Gastrocnemius medialis (tissue), 4 donors: Measurements from ENCODE around the gene HMHB1. TPM values are rescaled to one million over a fixed set of nuclear protein-coding genes. Genes with fewer than 3 reads are reported as not detected.

Source experiments
- ATAC-seq, 2 donors: fragments of 150-250 bp; one replicate each; pipeline ENCODE4 v1.9.1; 2016
- DNase-seq, 2 donors: peaks; one replicate each; pipeline ENCODE4 v3.0.0-alpha.2; 2019
- H3K27ac ChIP-seq, 4 donors: fragments of 200-600 bp; sonication (generic); 1 replicate in 1 of 4; 2 replicates in 3 of 4; pipeline ENCODE4 v1.5.1; 2016 to 2018; ENCODE audit warnings: mild to moderate bottlenecking in 2 of 4, moderate library complexity in 1 of 4
- H3K27me3 ChIP-seq, 3 donors: fragments of 200-600 bp; sonication (generic) in 2 of 3; 1 replicate in 1 of 3; 2 replicates in 2 of 3; pipeline versions ENCODE4 v1.5.1 to v1.6.0; 2016 to 2019; ENCODE audit warnings: mild to moderate bottlenecking in 1 of 3, moderate library complexity in 1 of 3
- H3K36me3 ChIP-seq, 2 donors: fragments of 200-600 bp; sonication (generic) in 1 of 2; one replicate each; pipeline ENCODE4 v1.5.1; 2017 to 2018
- H3K4me1 ChIP-seq, 2 donors: fragments of 200-600 bp; sonication (generic) in 1 of 2; one replicate each; pipeline ENCODE4 v1.5.1; 2016 to 2017; ENCODE audit warnings: mild to moderate bottlenecking in 2 of 2
- H3K4me3 ChIP-seq, 4 donors: fragments of 200-600 bp; sonication (generic) in 3 of 4; 1 replicate in 1 of 4; 2 replicates in 3 of 4; pipeline ENCODE4 v1.5.1; 2016 to 2019; ENCODE audit warnings: mild to moderate bottlenecking in 2 of 4
- H3K9me3 ChIP-seq, 3 donors: fragments of 200-600 bp; sonication (generic) in 2 of 3; 1 replicate in 1 of 3; 2 replicates in 2 of 3; pipeline ENCODE4 v1.5.1; 2016 to 2019
- POLR2A ChIP-seq, 2 donors: fragments of 450-650 bp; IDR thresholded peaks; one replicate each; pipeline ENCODE4 v1.6.1; 2017; ENCODE audit warnings: antibody characterized with exemption in 2 of 2, mild to moderate bottlenecking in 2 of 2, moderate library complexity in 2 of 2
- in situ Hi-C, 4 donors: fragments of 200-750 bp; cut with MboI; loops; one replicate each; pipeline versions ENCODE4 v1.15.0 to v1.8.0; 2017; ENCODE audit warnings: low sequenced_read_pairs in 4 of 4
- intact Hi-C: fragments of 100-400 bp; cut with DNase I; formaldehyde crosslinking; loops from one replicate; pipeline ENCODE4 v1.15.1; 2023; ENCODE audit warnings: low total_unique reads
- total RNA-seq, 4 donors: library from RNA; depleted of rRNA; stranded (reverse); fragments of >200 nt; gene quantifications; one replicate each; pipeline versions ENCODE4 v1.1.0 to v1.2.3, GENCODE V29; 2016
- TF ChIP-seq, protein P1 (sequence below), 5 experiments: fragments of 450-650 bp in 3 of 5; fragments of 200-600 bp in 2 of 5; sonication (generic) in 2 of 5; IDR thresholded peaks in 4 of 5; conservative IDR thresholded peaks in 1 of 5; 1 replicate in 4 of 5; 2 replicates in 1 of 5; pipeline ENCODE4 v1.5.1; 2016 to 2019; ENCODE audit warnings: antibody characterized with exemption in 5 of 5, mild to moderate bottlenecking in 3 of 5, moderate library complexity in 3 of 5

HMHB1 gene
- total RNA-seq, 4 donors from 2014 or later, result not detected

DNA sequence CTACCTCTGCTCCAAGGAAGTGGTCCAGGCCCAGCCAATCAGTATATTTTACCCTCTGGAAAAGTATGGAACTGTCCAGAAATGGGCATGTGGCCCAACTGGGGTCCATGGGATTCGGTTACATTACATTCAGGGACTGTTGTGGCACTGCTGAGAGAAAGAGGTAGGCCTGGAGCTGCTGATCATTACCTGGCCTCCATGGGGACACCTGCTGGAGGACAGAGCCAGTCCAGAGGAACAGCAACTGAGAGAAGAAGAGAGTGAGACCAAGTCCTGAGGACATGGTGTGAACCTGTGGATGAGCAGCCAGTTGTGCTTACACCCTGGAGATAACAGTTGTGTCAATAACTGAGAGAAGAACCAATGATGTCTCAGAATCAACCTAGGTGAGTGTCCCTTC, 48.2 kb downstream of the HMHB1 start:
- Histone ChIP-seq H3K4me1 (peaks cover 14% of the 10 kb centered on the region in 2 donors), H3K9me3 (no peaks in the 10 kb centered on the region), H3K27me3 (no peaks in the 10 kb centered on the region), H3K27ac (no peak overlapping the region), H3K36me3 (no peaks in the 10 kb centered on the region), H3K4me3 (no peak overlapping the region)
- TF ChIP-seq POLR2A (IDR thresholded peaks at IDR 0.05), result no peak
- TF ChIP-seq, protein P1, sequence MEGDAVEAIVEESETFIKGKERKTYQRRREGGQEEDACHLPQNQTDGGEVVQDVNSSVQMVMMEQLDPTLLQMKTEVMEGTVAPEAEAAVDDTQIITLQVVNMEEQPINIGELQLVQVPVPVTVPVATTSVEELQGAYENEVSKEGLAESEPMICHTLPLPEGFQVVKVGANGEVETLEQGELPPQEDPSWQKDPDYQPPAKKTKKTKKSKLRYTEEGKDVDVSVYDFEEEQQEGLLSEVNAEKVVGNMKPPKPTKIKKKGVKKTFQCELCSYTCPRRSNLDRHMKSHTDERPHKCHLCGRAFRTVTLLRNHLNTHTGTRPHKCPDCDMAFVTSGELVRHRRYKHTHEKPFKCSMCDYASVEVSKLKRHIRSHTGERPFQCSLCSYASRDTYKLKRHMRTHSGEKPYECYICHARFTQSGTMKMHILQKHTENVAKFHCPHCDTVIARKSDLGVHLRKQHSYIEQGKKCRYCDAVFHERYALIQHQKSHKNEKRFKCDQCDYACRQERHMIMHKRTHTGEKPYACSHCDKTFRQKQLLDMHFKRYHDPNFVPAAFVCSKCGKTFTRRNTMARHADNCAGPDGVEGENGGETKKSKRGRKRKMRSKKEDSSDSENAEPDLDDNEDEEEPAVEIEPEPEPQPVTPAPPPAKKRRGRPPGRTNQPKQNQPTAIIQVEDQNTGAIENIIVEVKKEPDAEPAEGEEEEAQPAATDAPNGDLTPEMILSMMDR (IDR thresholded peaks at IDR 0.05 in 4 of 5, conservative IDR thresholded peaks at IDR 0.05 in 1 of 5), result no peak
- ATAC-seq (no peak), DNase-seq (no peak)
- in situ Hi-C loops, result no loop called here
- intact Hi-C loops, result no loop called here

DNA sequence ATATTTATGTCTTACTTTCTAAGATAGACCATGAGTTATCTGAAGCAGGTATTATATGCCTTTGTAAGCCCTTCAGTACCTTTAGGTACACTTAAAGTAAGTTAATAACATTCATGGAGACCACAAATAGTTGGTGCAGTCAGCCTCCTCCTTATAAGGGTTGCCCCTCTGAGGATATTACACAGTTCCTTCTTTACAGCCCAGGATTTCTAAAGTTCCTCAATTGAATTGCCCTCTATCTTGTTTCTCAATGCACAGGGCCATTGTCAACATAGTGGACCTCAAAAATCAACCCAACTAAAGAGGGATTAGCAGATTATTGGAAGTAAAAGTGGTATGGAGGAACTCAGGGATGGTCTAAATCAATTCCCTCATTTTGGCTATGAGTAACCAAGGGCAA, 50.3 kb downstream of the HMHB1 start:
- intact Hi-C loops (no loop called here), in situ Hi-C loops (no loop called here)
- no peaks in the 10 kb centered on the region for H3K36me3 ChIP-seq
- no peak for TF ChIP-seq POLR2A (IDR thresholded peaks at IDR 0.05)
- TF ChIP-seq, protein P1 (IDR thresholded peaks at IDR 0.05 in 4 of 5, conservative IDR thresholded peaks at IDR 0.05 in 1 of 5), result no peak
- DNase-seq (no peak), ATAC-seq (no peak)
- no peaks in the 10 kb centered on the region for H3K27me3 ChIP-seq
- no peak overlapping the region for H3K27ac ChIP-seq
- H3K4me3 ChIP-seq, result no peak overlapping the region
- H3K4me1 ChIP-seq, result peaks cover 25 to 28% of the 10 kb centered on the region in 2 donors
- H3K9me3 ChIP-seq, result no peaks in the 10 kb centered on the region

GRCh38 chr5:143865426-143866025, 53.6 kb downstream of the HMHB1 start:
- peak; percentile 98 for ATAC-seq
- intact Hi-C loops, result no loop called here
- TF ChIP-seq, protein P1 (IDR thresholded peaks at IDR 0.05 in 4 of 5, conservative IDR thresholded peaks at IDR 0.05 in 1 of 5), result no peak
- no peak for TF ChIP-seq POLR2A (IDR thresholded peaks at IDR 0.05)
- peaks cover 25 to 28% of the 10 kb centered on the region in 2 donors for H3K4me1 ChIP-seq
- H3K36me3 ChIP-seq, result no peaks in the 10 kb centered on the region
- peak; percentile 34 to 44 for DNase-seq
- H3K27me3 ChIP-seq, result no peaks in the 10 kb centered on the region
- H3K27ac ChIP-seq, result peak overlapping the region in 3 of 4 donors; percentile 51 to 84 (median 74)
- no peaks in the 10 kb centered on the region for H3K9me3 ChIP-seq
- no peak overlapping the region for H3K4me3 ChIP-seq
- in situ Hi-C loops, result no loop called here
